Skin epidermis (tissue), 12 donors: ENCODE measurements around the gene HSFX2.
"Not testable (repeated sequence)": the region's sequence is repeated elsewhere in the genome, so short reads cannot be mapped to it uniquely, and the experiment has no call there.

ENCODE experiments used
- H3K27ac ChIP-seq, 21 experiments: fragments of 200-600 bp; sonication (generic) in 11 of 21; one replicate each; pipeline ENCODE4 v1.5.0; 2020; ENCODE audit warnings: mild to moderate bottlenecking in 3 of 21, inconsistent platforms in 2 of 21, moderate library complexity in 2 of 21
- H3K4me3 ChIP-seq, 7 experiments: fragments of 200-600 bp; sonication (generic) in 2 of 7; one replicate each; pipeline ENCODE4 v1.5.0; 2020; ENCODE audit warnings: inconsistent platforms in 2 of 7, mild to moderate bottlenecking in 2 of 7, moderate library complexity in 1 of 7

Gene HSFX2, protein sequence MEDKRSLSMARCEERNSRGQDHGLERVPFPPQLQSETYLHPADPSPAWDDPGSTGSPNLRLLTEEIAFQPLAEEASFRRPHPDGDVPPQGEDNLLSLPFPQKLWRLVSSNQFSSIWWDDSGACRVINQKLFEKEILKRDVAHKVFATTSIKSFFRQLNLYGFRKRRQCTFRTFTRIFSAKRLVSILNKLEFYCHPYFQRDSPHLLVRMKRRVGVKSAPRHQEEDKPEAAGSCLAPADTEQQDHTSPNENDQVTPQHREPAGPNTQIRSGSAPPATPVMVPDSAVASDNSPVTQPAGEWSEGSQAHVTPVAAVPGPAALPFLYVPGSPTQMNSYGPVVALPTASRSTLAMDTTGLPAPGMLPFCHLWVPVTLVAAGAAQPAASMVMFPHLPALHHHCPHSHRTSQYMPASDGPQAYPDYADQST

GRCh38 chrX:149595214-149595613 is at the start of gene HSFX2:
Gene HSFX2, minus strand, starts transcription at chrX:149595314. Its CDS starts 614 bp downstream, at chrX:149594700.
- not testable (repeated sequence) for H3K27ac ChIP-seq, H3K4me3 ChIP-seq

DNA sequence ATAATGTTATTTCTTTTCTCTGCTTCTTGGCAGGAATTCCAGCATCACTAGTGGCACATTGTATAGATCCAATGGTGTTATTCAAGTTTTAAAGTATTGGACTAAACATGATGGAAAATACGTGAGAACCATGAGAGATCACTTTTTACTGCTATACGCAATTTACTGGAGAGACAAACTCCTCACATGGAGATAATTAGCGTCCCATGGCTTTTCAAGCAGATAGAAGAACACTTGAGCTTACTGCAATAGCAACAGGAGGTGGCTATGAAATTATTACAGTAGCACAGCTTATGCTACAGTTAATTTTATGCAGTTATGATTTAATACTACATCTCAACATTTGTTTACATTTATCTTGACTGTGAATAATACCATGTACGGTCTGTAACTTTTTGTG is 48.4 kb upstream of the HSFX2 start:
- Histone ChIP-seq H3K27ac (no peak overlapping the region), H3K4me3 (no peak overlapping the region)

DNA sequence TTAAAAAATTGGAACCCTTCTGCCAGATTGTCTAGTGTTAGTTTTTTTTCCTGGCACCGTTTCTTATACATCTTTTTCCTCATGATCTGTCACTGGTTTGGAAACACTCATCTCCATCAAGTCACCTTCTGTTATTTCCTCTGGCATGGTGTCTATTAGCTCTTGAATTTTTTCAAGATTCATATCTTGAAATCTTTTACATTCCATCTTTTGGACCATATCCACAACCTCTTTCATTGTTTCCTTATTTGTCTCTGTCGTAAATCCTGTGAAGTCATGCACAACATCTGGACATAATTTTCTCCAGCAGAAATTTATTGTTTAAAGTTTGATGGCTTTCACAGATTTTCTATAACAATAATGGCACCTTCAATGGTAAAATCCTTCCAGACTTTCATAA is 46.7 kb upstream of the HSFX2 start:
- Histone ChIP-seq H3K27ac (no peak overlapping the region), H3K4me3 (no peak overlapping the region)

DNA sequence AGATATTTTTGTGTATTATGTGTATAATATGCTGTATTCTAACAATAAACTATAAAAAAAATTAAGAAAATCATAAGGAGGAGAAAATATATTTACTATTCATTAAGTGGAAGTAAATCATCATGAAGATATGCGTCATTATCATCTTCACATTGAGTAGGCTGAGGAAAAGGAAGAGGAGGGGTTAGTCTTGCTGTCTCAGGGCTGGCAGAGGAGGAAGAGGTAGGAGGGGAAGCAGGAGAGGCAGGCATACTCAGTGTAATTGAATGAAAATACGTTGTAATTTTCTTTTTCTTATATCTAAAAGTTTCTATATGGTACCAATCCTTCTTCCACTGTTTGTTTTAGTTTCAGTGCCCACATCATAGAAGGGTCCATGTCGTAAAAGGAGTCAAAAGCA is 46.3 kb upstream of the HSFX2 start:
- H3K27ac ChIP-seq = no peak overlapping the region
- no peak overlapping the region for H3K4me3 ChIP-seq

DNA sequence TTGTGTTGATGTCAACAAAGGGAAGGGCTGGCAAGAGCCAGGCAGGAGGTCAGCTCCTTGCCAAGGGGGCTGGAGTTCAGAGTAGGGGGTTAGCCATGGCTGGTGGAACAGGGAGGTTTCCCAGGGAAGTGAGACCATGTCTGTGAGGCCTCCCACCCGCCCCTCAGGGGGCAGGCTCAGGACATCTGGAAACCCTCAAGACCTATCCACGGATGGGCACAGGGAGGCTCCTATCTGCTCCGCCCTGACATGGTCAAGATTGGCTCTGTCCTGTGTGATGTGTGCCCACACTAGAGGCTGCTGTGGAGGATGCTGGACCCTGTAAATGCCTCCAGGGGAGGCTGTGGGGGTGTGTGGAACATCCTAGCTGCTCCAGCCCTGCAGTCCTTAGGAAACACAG is 44.5 kb upstream of the HSFX2 start:
- Histone ChIP-seq H3K27ac (no peak overlapping the region), H3K4me3 (no peak overlapping the region)

- Histone ChIP-seq H3K27ac (no peak overlapping the region), H3K4me3 (no peak overlapping the region)
These were observed 43.7 kb upstream of the HSFX2 start for GRCh38 chrX:149638860-149639259.

DNA sequence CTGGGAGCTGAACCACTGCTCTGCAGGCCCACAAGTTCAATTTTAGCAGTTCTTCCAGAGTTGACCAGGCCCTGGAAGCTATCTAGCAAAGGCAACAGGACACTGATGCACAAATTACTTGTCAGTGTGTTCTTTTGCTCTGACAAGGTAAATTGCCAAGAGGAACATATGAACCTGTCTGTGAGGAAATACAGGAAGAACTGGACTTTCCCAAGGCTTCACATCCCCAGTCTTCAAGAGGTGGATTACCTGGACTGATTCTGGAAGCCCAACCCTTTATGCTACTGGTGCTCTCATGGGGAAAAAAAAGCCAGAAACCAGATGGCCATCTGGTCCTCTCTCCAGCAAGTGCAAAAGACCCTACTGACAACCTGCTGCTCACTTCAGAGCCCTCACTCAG is 38.4 kb upstream of the HSFX2 start:
- no peak overlapping the region for H3K4me3 ChIP-seq
- H3K27ac ChIP-seq = no peak overlapping the region

- peak within 1 kb of the TSS; percentile 60 to 82 (median 65) for H3K4me3 ChIP-seq
These were observed 36.4 kb upstream of the HSFX2 start, which contains the start of gene TMEM185A for GRCh38 chrX:149631234-149632165. Gene TMEM185A, minus strand, starts transcription at chrX:149631792. Its CDS starts 212 bp downstream, at chrX:149631580.

DNA sequence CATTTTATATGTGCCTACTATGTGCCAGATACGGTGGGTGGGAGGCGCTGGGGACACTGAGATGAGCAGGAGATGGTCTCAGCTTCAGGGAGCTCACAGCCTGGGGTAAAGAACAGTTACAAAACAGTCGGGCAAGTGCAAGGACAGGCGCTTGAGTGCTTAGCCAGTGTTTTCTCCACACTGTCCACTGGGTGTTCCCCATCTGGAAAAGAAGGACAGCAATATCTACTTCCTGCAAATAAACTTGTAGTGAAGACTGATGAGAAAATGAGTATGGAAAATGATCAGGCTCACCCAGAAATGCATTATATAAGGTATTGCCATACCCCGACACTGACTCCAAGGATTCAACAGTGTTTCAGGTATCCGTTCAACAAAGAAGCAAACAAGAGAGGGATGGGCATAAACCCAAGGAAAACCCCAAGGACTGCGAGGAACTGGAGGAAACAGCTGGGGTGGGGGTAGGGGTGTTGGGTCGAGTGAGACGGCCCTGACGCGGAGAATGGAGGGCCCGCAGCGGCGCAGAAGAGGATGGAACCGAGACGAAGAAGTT is 35.6 kb upstream of the HSFX2 start:
- peak overlapping the region; percentile 18 to 82 (median 73) for H3K27ac ChIP-seq

More at GRCh38 chrX:149631234-149632165, 36.4 kb upstream of the HSFX2 start, which contains the start of gene TMEM185A:
- H3K27ac ChIP-seq = peak within 1 kb of the TSS; percentile 18 to 82 (median 73)

GRCh38 chrX:149629730-149630387 is 34.7 kb upstream of the HSFX2 start:
- no peak overlapping the region for H3K4me3 ChIP-seq
- H3K27ac ChIP-seq = peak overlapping the region in 1 of 21 experiments; percentile 76

More for the DNA sequence above, 35.6 kb upstream of the HSFX2 start:
- peak overlapping the region; percentile 60 to 82 (median 65) for H3K4me3 ChIP-seq

DNA sequence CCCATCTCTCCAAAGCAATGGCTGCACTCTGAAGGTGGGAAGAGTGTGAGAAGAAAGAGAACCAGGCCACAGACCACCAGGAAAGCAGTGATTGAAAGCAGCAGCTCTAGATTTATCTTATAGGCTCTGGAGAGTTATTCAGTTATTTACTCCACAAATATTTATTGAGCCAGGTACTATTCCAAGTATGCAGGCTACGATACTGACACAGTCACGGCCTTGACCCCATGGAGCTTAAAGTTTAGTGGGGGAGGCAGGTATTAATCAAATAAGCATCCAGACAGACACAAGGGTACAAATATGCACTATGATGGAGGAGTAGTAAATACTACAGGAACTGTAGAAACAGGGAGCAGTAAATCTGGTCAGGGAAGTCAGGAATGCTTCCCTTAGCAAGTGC is 33.7 kb upstream of the HSFX2 start:
- no peak overlapping the region for H3K27ac ChIP-seq
- H3K4me3 ChIP-seq = no peak overlapping the region

- Histone ChIP-seq H3K27ac (no peak overlapping the region), H3K4me3 (no peak overlapping the region)
These were observed 33.2 kb upstream of the HSFX2 start for GRCh38 chrX:149628280-149628679.

DNA sequence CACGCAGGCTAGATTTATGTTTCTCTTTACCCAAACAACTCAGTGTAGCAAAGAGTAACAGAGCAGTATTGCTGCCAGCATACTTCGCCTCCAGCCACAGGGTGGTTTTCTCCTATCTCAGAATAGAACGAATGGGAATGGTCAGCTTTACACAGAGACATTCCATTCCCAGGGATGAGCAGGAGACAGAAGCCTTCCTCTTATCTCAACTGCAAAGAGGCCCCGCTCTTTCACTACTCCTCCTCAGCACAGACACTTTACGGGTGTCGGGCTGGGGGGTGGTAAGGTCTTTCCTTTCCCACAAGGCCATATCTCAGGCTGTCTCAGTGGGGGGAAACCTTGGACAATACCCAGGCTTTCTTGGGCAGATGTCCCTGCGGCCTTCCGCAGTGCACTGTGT is 31.7 kb upstream of the HSFX2 start:
- not testable (repeated sequence) for H3K4me3 ChIP-seq, H3K27ac ChIP-seq

GRCh38 chrX:149619662-149620061 is 24.5 kb upstream of the HSFX2 start:
- not testable (repeated sequence) for H3K27ac ChIP-seq, H3K4me3 ChIP-seq

DNA sequence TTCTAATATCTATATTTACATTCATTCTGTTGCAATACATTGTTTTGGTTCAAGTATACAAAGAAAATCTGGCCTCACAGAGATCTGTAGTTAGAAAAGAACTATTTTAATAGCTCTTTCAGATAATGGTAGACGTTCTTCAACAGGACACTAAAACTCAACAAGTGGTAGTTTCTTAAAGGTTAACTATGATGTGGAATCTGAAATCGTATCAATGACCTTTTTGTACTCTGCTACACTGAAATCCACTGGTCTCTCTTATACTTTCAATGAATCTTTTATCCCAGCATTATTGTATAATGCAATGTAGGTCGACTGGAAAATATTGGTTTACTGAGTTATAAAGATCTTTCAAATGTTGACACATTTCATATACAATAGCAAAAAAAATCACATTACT is 23.8 kb upstream of the HSFX2 start:
- Histone ChIP-seq H3K4me3 (no peak overlapping the region), H3K27ac (no peak overlapping the region)

DNA sequence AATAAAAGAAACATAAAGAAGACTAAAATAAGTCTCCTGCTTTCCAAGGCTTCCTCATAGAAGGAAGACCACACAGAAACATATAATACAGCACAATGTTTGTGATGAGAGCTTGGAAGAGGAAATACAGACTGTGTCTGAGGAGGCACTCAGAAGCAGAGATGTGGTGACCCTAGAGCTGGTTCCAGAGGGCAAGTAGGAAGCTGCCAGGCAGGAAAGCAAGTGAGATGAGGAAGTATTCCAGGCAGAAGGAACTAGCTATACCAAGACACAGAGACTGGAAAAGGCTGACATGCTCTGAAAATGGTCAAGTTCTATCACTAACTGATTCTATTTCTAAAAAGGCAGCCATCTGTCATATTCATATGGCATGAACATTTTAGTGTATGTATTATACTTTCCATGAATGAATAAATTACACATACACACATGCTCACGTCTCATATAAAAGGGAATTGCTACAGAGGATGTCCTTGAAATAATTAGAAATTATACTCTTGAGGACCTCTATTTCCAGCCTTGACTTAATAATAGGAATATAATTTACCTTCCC is 16.6 kb upstream of the HSFX2 start:
- Histone ChIP-seq H3K4me3 (no peak overlapping the region), H3K27ac (no peak overlapping the region)

DNA sequence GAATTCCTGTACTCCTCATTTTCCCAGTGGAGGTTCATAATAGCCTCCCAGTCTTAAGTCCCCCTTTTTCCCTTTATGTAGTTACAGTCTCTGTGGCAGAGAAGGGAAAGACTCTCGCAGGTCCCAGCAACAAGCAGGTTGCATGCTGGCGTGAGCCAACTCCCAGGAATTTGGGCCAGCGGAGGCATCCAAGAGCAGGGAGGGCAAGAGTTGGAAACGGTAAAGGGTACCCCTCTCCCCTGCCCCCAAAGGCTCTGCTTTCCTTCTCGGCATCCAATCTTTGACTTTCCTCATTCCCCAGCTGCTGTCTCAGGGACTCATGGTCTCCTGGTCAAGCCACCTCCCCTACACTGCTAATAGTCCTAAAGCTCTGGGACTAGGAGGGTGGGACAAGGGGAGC is 15.4 kb upstream of the HSFX2 start:
- Histone ChIP-seq H3K27ac (no peak overlapping the region), H3K4me3 (no peak overlapping the region)

DNA sequence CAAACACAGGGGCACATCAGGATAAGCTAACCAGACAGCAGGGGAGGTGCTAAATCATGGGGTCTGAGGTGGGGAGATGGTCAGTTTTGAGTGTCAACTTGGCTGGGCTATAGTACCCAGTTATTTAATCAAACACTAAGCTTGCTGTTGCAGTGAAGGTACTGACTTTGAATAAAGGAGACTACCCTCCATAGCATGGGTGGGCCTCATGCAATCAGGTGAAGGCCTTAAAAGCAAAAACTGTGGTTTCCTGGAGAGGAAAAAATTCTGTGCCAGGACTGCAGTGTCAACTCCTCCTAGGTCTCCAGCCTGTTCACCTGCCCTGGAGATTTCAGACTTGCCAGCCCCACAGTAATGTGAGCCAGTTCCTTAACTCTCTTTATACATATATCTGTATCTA is 12.6 kb upstream of the HSFX2 start:
- no peak overlapping the region for H3K4me3 ChIP-seq
- no peak overlapping the region for H3K27ac ChIP-seq

DNA sequence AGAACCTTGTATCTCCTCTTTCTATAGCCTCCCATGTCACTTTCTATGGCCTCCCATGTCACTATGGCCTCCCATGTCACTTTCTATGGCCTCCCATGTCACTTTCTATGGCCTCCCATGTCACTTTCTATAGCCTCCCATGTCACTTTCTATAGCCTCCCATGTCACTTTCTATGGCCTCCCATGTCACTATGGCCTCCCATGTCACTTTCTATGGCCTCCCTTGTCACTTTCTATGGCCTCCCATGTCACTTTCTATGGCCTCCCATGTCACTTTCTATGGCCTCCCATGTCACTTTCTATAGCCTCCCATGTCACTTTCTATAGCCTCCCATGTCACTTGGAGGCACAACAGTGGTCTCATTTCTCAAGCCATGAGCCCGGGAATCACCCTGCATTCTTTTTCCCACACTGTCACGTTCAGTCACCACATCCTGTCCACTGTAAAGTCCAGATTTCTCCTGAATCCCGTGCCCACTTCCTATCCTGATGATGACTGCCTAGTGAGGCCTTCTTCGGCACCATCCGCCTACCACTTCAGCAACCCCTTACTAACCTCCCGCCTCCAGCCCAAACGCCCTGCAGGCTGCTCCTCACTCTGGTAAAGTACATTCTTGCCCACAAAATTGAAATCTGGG is 10.3 kb upstream of the HSFX2 start:
- not testable (repeated sequence) for H3K4me3 ChIP-seq, H3K27ac ChIP-seq
